Neuronal stem cell (in vitro differentiated cells): ENCODE data around the gene DTX1.

Experiments
- DNase-seq: peaks from one replicate; pipeline ENCODE4 v3.0.0-alpha.2; 2013; ENCODE audit warnings: low spot score
- H2AFZ ChIP-seq: one replicate; pipeline ENCODE4 v1.6.1; 2013; ENCODE audit warnings: mild to moderate bottlenecking, low read length, inconsistent platforms
- H2AK5ac ChIP-seq: 2 replicates; pipeline ENCODE4 v1.6.1; 2013; ENCODE audit warnings: low read depth, mild to moderate bottlenecking, inconsistent platforms, low read length, moderate library complexity, mixed read lengths
- H2BK120ac ChIP-seq: 2 replicates; pipeline ENCODE4 v1.6.1; 2013; ENCODE audit warnings: low read depth, mild to moderate bottlenecking, inconsistent platforms, low read length, moderate library complexity, mixed read lengths
- H2BK12ac ChIP-seq: one replicate; pipeline ENCODE4 v1.6.1; 2013; ENCODE audit warnings: low read length, inconsistent platforms
- H2BK15ac ChIP-seq: 2 replicates; pipeline ENCODE4 v1.6.1; 2013; ENCODE audit warnings: mild to moderate bottlenecking, low read length, inconsistent platforms, mixed read lengths
- H2BK5ac ChIP-seq: one replicate; pipeline ENCODE4 v1.6.1; 2013; ENCODE audit warnings: inconsistent platforms, mild to moderate bottlenecking, low read length, moderate library complexity
- H3K14ac ChIP-seq: one replicate; pipeline ENCODE4 v1.6.1; 2013; ENCODE audit warnings: low read length, inconsistent platforms
- H3K18ac ChIP-seq: 2 replicates; pipeline ENCODE4 v1.6.1; 2013; ENCODE audit warnings: low read length, inconsistent platforms
- H3K23ac ChIP-seq: 2 replicates; pipeline ENCODE4 v1.6.1; 2013; ENCODE audit warnings: low read depth, mild to moderate bottlenecking, mixed read lengths, low read length, inconsistent platforms; ENCODE audit not compliant: poor library complexity
- H3K27ac ChIP-seq: replicated peaks from 3 replicates; pipeline ENCODE4 v1.5.1; 2013; ENCODE audit warnings: low read length, inconsistent platforms
- H3K27me3 ChIP-seq, 3 experiments: 2 replicates each; pipeline ENCODE4 v1.6.1; 2013; ENCODE audit warnings: low read length in 3 of 3, mild to moderate bottlenecking in 2 of 3, inconsistent platforms in 1 of 3, low read depth in 1 of 3, mixed read lengths in 1 of 3, moderate library complexity in 1 of 3; ENCODE audit not compliant: control insufficient read depth in 3 of 3, insufficient read depth in 3 of 3
- H3K36me3 ChIP-seq, 2 donors: replicated peaks in 1 of 2; 2 replicates each; pipeline ENCODE4 v1.6.1; 2013; ENCODE audit warnings: low read length in 2 of 2; ENCODE audit not compliant: control insufficient read depth in 2 of 2, insufficient read depth in 2 of 2
- H3K4ac ChIP-seq: 2 replicates; pipeline ENCODE4 v1.6.1; 2013; ENCODE audit warnings: inconsistent platforms, mild to moderate bottlenecking, low read length, moderate library complexity
- H3K4me1 ChIP-seq, 2 donors: 1 replicate in 1 of 2; 2 replicates in 1 of 2; pipeline ENCODE4 v1.6.1; 2013; ENCODE audit warnings: low read length in 2 of 2, low read depth in 1 of 2; ENCODE audit not compliant: control insufficient read depth in 2 of 2, insufficient read depth in 1 of 2
- H3K4me2 ChIP-seq: one replicate; pipeline ENCODE4 v1.6.1; 2013; ENCODE audit warnings: mild to moderate bottlenecking, low read length, inconsistent platforms; ENCODE audit not compliant: insufficient read depth, poor library complexity, severe bottlenecking
- H3K4me3 ChIP-seq, 2 donors: 2 replicates each; pipeline ENCODE4 v1.5.1; 2013; ENCODE audit warnings: low read length in 2 of 2, mild to moderate bottlenecking in 2 of 2, inconsistent platforms in 1 of 2, moderate library complexity in 1 of 2
- H3K79me1 ChIP-seq: one replicate; pipeline ENCODE4 v1.6.1; 2013; ENCODE audit warnings: low read depth, mild to moderate bottlenecking, inconsistent platforms, low read length, moderate library complexity
- H3K9ac ChIP-seq: one replicate; pipeline ENCODE4 v1.6.1; 2013; ENCODE audit warnings: mild to moderate bottlenecking, low read depth, low read length, inconsistent platforms; ENCODE audit not compliant: poor library complexity
- H3K9me3 ChIP-seq, 2 donors: replicated peaks in 1 of 2; 2 replicates each; pipeline versions ENCODE3 to v1.6.1; 2013; ENCODE audit warnings: low read length in 2 of 2, mild to moderate bottlenecking in 2 of 2, inconsistent platforms in 1 of 2, low read depth in 1 of 2, mixed read lengths in 1 of 2, moderate library complexity in 1 of 2; ENCODE audit not compliant: control insufficient read depth in 2 of 2, insufficient read depth in 1 of 2
- H4K8ac ChIP-seq: one replicate; pipeline ENCODE4 v1.6.1; 2013; ENCODE audit warnings: low read depth, mild to moderate bottlenecking, inconsistent platforms, low read length, moderate library complexity
- H4K91ac ChIP-seq: one replicate; pipeline ENCODE4 v1.6.1; 2013; ENCODE audit warnings: low read length, low read depth, mild to moderate bottlenecking, inconsistent platforms; ENCODE audit not compliant: poor library complexity
- WGBS, 2 donors: extraction: QIAGEN DNeasy Blood & Tissue Kit; methylation state at CpG; one replicate each; pipeline ENCODE4 v1.1.7; 2013; ENCODE audit warnings: missing lambda C conversion rate in 2 of 2, mixed read lengths in 1 of 2; ENCODE audit not compliant: insufficient read length in 2 of 2, insufficient replicate concordance in 1 of 2; ENCODE audit errors: extremely low coverage in 2 of 2; 5-methylcytosine and 5-hydroxymethylcytosine counted together

DTX1 gene

GRCh38 chr12:113016796-113017195 is 39.7 kb upstream of the DTX1 start:
- no peaks in the 10 kb centered on the region for H3K27me3 ChIP-seq
- no peak overlapping the region for H3K4me2 ChIP-seq
- H3K36me3 ChIP-seq, result no peaks in the 10 kb centered on the region
- no peak overlapping the region for H3K4me3 ChIP-seq
- H2BK120ac ChIP-seq, result no peak overlapping the region
- no CpG with 5 or more reads among the region's 5 CpGs for WGBS, 2 donors
- H3K27ac ChIP-seq, result no peak overlapping the region
- H3K18ac ChIP-seq, result no peak overlapping the region
- DNase-seq, result no peak
- H3K9ac ChIP-seq, result no peak overlapping the region
- no peak overlapping the region for H3K14ac ChIP-seq
- H2BK5ac ChIP-seq, result no peak overlapping the region
- no peak overlapping the region for H2BK12ac ChIP-seq
- no peak overlapping the region for H3K23ac ChIP-seq
- H3K4ac ChIP-seq, result no peak overlapping the region
- no peak overlapping the region for H2BK15ac ChIP-seq
- H3K79me1 ChIP-seq, result no peaks in the 10 kb centered on the region
- H4K8ac ChIP-seq, result no peak overlapping the region
- no peaks in the 10 kb centered on the region for H3K9me3 ChIP-seq
- H3K4me1 ChIP-seq, result peaks cover 2% of the 10 kb centered on the region in 2 donors
- no peak overlapping the region for H2AK5ac ChIP-seq
- no peak overlapping the region for H2AFZ ChIP-seq
- no peak overlapping the region for H4K91ac ChIP-seq

- no peak overlapping the region for H3K4me3 ChIP-seq
Measured at GRCh38 chr12:113019025-113019424, 37.5 kb upstream of the DTX1 start.

GRCh38 chr12:113021500-113021899 is 35.0 kb upstream of the DTX1 start:
- Histone ChIP-seq H3K9ac (no peak overlapping the region), H3K27me3 (no peaks in the 10 kb centered on the region), H2BK5ac (no peak overlapping the region), H2BK120ac (no peak overlapping the region), H2BK15ac (no peak overlapping the region), H4K8ac (no peak overlapping the region), H3K14ac (no peak overlapping the region), H4K91ac (no peak overlapping the region), H3K9me3 (peaks cover under 1 to 1% of the 10 kb centered on the region in 2 donors), H3K4ac (no peak overlapping the region), H2AK5ac (no peak overlapping the region), H2AFZ (no peak overlapping the region), H3K4me3 (no peak overlapping the region), H3K36me3 (no peaks in the 10 kb centered on the region), H3K27ac (no peak overlapping the region), H3K79me1 (no peaks in the 10 kb centered on the region), H3K4me2 (no peak overlapping the region), H3K4me1 (peaks cover 0 to 2% of the 10 kb centered on the region in 2 donors), H2BK12ac (no peak overlapping the region), H3K23ac (no peak overlapping the region), H3K18ac (no peak overlapping the region)
- DNase-seq, result no peak
- no CpG with 5 or more reads among the region's 1 CpG for WGBS, 2 donors

More at GRCh38 chr12:113019025-113019424, 37.5 kb upstream of the DTX1 start:
- no peak overlapping the region for H2BK15ac ChIP-seq
- no peaks in the 10 kb centered on the region for H3K79me1 ChIP-seq
- H2BK120ac ChIP-seq, result no peak overlapping the region
- peaks cover 2% of the 10 kb centered on the region in 2 donors for H3K4me1 ChIP-seq
- H3K27ac ChIP-seq, result no peak overlapping the region
- H3K9ac ChIP-seq, result no peak overlapping the region
- H2BK12ac ChIP-seq, result no peak overlapping the region
- no peak overlapping the region for H4K91ac ChIP-seq
- H3K4ac ChIP-seq, result no peak overlapping the region
- no peak overlapping the region for H4K8ac ChIP-seq
- no peak overlapping the region for H2AK5ac ChIP-seq
- no peak overlapping the region for H3K4me2 ChIP-seq
- no peak for DNase-seq
- no peak overlapping the region for H3K18ac ChIP-seq
- no peak overlapping the region for H2BK5ac ChIP-seq
- H3K23ac ChIP-seq, result no peak overlapping the region
- no peaks in the 10 kb centered on the region for H3K27me3 ChIP-seq
- H3K9me3 ChIP-seq, result no peaks in the 10 kb centered on the region
- WGBS, 2 donors, result no CpG with 5 or more reads among the region's 4 CpGs
- H3K14ac ChIP-seq, result no peak overlapping the region
- H2AFZ ChIP-seq, result no peak overlapping the region
- H3K36me3 ChIP-seq, result no peaks in the 10 kb centered on the region

- H3K27me3 ChIP-seq, result no peaks in the 10 kb centered on the region
- no peak overlapping the region for H3K23ac ChIP-seq
- H4K91ac ChIP-seq, result no peak overlapping the region
- H3K27ac ChIP-seq, result no peak overlapping the region
- no peak overlapping the region for H3K18ac ChIP-seq
- H3K4me2 ChIP-seq, result no peak overlapping the region
- no peak overlapping the region for H2BK12ac ChIP-seq
- H2BK5ac ChIP-seq, result no peak overlapping the region
- no CpG with 5 or more reads among the region's 3 CpGs for WGBS, 2 donors
- H3K4me1 ChIP-seq, result peaks cover 0 to 2% of the 10 kb centered on the region in 2 donors
- H3K4ac ChIP-seq, result no peak overlapping the region
- no peak overlapping the region for H2AFZ ChIP-seq
- H4K8ac ChIP-seq, result no peak overlapping the region
- H3K9me3 ChIP-seq, result peaks cover 2 to 3% of the 10 kb centered on the region in 2 donors
- DNase-seq, result no peak
- H2BK15ac ChIP-seq, result no peak overlapping the region
- no peak overlapping the region for H3K9ac ChIP-seq
- H3K36me3 ChIP-seq, result no peaks in the 10 kb centered on the region
- H2AK5ac ChIP-seq, result no peak overlapping the region
- no peak overlapping the region for H3K4me3 ChIP-seq
- H2BK120ac ChIP-seq, result no peak overlapping the region
- no peak overlapping the region for H3K14ac ChIP-seq
- H3K79me1 ChIP-seq, result no peaks in the 10 kb centered on the region
Measured at GRCh38 chr12:113022563-113023297, 33.8 kb upstream of the DTX1 start.
